ENCODE measurements around the gene MCRIP2.

Gene MCRIP2

GRCh38 chr16:672371-672770 lies 30.7 kb downstream of the MCRIP2 start:
- no peak for DNase-seq

- no peak for DNase-seq
Measured at GRCh38 chr16:672851-673250, 31.2 kb downstream of the MCRIP2 start.

GRCh38 chr16:673399-673991 lies 31.9 kb downstream of the MCRIP2 start:
- no peak for DNase-seq

GRCh38 chr16:674214-674881 lies 32.7 kb downstream of the MCRIP2 start:
- DNase-seq, result no peak

DNA sequence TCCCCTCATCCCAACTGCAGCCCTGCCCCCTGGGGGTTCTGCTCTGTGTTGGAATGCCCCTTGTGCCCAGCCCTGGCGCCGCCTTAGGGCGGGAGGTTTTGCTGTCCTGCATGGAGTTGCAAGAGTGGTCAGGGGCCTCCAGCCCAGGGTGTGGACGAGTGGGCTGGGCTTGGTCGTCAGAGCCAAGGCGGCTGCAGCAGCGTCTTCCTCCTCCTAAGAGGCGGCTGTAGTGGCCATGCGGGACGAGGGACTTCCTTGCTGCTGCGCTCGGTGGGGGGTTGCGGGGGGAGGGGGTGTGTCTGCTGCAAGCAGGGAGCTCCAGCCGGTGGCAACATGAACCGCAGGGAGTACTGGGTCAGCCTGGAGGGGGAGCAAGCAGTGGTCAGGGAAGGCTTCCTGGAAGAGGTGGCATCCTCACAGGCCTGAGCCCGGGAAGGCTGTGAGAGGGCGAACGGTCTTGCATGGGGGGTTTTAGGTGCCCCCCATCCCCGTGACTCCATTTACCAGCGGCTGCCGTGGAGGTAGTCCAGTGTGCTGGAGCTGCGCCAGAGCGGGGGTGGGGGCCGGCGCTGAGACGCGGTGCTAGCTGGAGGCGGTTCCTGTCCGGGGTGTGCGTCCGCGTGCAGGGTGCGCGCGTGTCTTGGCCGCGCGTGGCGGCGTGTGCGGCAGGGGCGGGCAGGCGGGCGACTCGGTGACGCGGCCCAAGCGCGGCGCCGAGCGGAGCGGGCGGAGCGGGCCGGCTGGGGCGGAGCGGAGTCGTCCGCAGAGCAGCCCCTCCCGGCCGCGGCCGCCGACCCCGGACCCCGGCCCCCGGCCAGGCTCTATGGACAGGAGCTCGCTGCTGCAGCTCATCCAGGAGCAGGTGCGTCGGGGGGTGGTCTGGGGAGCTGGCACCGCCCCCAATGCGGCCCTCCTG lies 33.6 kb downstream of the MCRIP2 start, which contains the start of gene RHBDL1:
TSS of gene RHBDL1 (plus strand) at position 704 of the 916 bp plus-strand sequence. CDS start at position 824, 120 bp downstream.
- DNase-seq, result peak; percentile 25

DNA sequence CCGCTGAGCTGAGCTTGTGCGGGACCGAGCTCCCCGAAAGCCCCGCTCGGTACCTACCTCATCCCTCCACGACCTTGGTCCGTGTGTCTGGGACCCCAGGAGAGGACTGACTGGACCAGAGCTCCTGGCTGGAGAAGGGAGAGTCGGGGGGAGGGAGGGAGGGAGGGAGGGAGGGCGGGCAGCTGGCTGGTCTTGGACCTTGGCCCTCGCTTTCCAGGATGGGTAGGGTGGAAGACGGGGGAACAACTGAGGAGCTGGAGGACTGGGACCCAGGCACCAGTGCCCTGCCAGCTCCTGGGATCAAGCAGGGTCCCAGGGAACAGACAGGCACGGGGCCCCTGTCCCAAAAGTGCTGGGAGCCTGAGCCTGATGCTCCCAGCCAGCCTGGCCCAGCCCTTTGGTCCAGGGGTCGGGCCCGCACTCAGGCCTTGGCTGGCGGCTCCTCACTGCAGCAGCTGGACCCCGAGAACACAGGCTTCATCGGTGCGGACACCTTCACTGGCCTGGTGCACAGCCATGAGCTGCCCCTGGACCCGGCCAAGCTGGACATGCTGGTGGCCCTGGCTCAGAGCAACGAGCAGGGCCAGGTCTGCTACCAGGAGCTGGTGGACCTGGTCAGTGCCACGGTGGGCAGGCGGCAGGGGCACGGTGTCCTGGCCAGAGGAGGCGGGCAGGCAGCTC lies 34.4 kb downstream of the MCRIP2 start:
- DNase-seq, result no peak

DNA sequence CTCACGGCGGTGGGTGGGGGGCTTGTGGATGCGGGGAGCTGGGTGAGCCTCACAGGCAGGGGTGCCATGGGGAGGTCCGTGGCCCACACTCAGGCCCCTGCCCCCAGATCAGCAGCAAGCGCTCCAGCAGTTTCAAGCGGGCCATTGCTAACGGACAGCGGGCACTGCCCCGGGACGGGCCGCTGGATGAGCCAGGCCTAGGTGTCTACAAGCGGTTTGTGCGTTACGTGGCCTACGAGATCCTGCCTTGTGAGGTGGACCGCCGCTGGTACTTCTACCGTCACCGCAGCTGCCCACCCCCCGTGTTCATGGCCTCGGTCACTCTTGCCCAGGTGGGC lies 34.9 kb downstream of the MCRIP2 start:
- DNase-seq, result no peak

DNA sequence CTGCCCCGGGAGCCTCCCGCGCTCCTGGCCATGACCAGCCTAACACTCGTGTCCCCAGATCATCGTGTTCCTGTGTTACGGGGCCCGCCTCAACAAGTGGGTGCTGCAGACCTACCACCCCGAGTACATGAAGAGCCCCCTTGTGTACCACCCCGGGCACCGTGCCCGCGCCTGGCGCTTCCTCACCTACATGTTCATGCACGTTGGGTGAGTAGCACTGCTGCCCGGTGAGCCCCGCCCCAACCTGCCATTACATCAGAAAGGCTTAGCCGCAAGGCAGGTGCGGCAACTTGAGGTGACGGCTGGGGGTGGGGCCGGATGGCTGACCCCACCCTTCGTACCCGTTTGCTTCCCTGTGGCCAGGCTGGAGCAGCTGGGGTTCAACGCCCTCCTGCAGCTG lies 35.3 kb downstream of the MCRIP2 start:
- peak; percentile 28 for DNase-seq

GRCh38 chr16:677316-678190 lies 35.9 kb downstream of the MCRIP2 start:
- no peak for DNase-seq

- no peak for DNase-seq
Measured at GRCh38 chr16:678209-678857, 36.7 kb downstream of the MCRIP2 start.

GRCh38 chr16:678858-679813 lies 37.5 kb downstream of the MCRIP2 start:
- DNase-seq, result peak; percentile 53

- DNase-seq, result peak; percentile 88
Measured at GRCh38 chr16:679814-680624, 38.4 kb downstream of the MCRIP2 start, which contains the start of gene STUB1. Gene STUB1, plus strand, starts transcription at chr16:680410. Its CDS starts 116 bp downstream, at chr16:680526.

DNA sequence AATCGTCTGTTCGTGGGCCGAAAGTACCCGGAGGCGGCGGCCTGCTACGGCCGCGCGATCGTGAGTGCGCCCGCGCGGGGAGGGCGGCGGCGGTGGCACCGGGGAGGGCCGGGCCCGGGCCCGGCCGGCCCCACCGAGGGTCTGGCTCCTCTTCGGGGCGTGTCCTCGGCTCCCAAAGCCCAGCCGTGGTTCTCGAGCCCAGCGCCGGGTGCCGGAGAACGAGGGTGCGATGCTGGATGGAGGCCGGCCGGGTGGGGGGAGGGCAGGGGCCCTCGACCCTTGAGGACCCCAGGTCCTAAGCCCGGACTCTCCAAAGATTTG lies 39.0 kb downstream of the MCRIP2 start:
- DNase-seq, result no peak

DNA sequence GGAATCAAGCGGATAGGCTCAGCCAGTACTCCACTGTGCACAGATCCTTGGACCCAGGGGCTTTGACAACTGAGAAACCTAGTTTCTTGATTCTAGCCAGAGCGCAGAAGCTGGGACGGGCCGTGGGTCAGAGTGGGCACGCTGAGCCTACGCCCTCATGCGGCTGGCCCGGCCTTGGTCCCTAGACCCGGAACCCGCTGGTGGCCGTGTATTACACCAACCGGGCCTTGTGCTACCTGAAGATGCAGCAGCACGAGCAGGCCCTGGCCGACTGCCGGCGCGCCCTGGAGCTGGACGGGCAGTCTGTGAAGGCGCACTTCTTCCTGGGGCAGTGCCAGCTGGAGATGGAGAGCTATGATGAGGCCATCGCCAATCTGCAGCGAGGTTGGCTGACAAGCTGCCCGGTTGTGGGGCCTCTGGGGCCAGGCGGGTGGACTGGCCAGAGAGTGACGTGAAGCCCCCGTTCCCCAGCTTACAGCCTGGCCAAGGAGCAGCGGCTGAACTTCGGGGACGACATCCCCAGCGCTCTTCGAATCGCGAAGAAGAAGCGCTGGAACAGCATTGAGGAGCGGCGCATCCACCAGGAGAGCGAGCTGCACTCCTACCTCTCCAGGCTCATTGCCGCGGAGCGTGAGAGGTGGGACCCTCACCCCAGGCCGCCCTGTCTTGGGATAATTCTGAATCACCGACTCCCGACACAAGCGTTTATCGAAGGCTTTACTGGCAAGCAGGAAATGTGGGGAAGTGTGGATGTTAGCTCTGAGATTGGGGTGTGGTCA lies 39.5 kb downstream of the MCRIP2 start:
- DNase-seq, result no peak

DNA sequence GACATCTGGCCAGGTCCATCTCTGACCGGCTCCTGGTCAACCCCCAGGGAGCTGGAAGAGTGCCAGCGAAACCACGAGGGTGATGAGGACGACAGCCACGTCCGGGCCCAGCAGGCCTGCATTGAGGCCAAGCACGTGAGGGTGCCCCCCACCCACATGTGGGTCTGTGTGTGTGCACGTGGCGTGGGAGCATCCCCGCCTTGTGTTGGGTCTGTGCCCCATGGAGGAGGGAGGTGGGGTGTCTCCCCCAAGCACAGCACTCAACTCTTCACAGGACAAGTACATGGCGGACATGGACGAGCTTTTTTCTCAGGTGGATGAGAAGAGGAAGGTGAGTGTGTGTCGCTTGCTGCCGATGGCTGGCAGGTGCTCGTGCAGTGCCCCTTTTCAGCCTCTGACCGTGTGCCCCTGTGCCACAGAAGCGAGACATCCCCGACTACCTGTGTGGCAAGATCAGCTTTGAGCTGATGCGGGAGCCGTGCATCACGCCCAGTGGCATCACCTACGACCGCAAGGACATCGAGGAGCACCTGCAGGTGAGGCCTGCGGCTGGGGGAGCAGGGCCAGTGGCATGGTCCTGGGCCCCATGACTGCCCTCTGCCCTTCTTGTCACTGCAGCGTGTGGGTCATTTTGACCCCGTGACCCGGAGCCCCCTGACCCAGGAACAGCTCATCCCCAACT lies 40.3 kb downstream of the MCRIP2 start:
- no peak for DNase-seq

DNA sequence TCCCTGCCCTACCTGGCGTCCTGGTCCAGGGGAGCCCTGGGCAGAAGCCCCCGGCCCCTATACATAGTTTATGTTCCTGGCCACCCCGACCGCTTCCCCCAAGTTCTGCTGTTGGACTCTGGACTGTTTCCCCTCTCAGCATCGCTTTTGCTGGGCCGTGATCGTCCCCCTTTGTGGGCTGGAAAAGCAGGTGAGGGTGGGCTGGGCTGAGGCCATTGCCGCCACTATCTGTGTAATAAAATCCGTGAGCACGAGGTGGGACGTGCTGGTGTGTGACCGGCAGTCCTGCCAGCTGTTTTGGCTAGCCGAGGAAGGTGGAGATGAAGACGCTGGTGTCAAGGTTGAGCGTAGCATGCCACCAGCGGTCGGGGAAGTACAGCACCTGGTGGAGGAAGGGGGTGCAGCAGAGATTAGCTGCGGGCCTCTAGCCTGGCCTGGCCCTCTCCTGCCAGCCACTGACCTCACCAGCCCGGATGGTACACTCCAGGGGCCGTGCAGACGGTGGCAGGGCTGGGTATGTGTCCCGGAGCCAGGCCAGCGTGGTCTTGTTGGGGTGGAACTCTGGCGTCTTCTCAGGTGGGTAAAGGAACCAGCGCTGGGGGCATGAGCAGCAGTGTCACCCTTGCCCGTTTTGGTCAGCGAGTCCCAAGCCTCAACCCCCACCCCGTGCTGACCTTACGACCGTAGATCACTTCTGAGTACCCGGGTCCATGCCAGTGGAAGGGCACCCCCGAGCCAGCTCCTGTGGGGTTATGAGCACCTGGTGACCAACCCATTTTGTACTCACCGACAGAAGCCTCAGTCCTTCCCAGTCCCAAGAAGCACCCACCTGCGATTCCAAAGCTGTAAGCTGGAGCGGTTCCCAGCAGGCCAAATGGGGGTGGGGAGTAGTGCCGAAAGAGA lies 41.1 kb downstream of the MCRIP2 start:
- no peak for DNase-seq
